NCI-H748 (cell line): ENCODE results near the gene EXOG.

Experiments used
- DNase-seq: peaks from one replicate; lab custom pipeline; 2025; ENCODE audit not compliant: unreplicated experiment; lab: John Stamatoyannopoulos, UW

EXOG gene

DNA sequence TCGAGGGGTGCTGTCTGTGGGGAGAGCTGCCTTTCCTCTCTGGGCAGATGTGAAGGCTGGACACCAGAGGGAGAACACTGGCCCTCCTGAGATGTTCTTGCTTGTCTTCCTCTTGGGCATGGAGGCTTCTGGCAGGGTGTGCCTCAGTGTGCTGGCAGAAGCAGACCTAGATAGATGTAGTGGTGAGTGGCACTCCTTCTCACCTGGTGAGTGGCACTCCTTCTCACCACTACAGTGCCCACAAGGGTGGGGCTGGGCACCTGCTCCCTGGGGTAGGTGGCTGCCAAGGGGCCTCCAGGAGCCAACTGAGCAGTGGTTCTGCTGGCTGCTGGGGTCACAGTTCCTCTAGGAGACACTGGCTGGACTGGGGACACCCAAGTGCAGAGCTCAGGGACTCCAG lies 23.8 kb upstream of the EXOG start:
- no peak for DNase-seq

DNA sequence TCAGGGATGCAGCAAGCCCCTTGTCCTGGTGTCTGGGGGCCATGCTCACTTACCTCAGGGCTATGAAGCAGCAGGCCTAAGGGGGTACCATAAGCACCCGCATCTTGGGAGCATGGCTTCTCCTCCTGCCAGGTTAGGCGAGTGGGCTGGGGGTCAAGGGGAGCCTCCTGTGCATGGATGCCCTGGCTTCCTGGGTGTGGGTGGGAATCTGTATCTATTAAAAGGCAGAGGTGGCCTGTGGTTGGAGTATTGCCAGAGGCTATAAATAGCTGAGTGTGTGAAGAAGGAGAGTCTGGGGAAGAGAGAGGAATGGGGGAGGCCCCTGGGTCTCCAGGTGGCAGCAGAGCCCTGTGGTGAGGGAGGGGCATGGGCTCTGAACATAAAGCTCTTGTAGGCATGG lies 22.9 kb upstream of the EXOG start:
- no peak for DNase-seq

DNA sequence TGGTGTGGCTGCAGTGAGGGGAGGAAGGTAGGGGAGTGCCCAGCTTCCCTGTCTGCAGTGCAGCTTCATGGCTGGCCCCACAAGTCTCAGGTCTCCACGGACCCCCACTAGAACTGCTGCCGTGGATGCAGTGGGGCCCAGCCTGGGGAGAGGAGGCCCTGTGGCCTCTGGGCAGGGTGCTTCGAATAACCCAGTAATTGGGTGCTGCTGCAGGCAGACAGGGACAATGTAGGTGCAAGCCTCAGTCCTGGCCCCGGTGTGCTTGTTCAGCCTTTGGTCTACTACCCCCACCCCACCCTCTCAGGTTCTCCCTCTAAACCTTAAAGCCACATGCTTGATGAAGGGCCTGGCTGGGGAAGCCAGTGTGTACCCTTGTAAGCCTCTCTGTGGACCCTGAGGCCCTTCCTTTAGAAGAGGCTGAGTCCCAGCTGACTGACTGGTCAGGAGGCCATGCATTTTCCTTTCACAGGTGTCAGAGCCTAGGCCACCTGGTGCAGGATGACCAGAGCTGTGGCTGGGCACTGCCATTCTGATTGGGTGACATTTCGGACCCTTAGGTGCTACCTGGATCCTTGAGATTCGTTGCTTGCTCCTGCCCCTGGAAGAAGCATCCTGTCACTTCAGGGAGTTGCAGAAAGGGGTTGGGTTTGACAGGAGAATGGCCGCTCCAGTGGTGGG lies 21.1 kb upstream of the EXOG start:
- no peak for DNase-seq

DNA sequence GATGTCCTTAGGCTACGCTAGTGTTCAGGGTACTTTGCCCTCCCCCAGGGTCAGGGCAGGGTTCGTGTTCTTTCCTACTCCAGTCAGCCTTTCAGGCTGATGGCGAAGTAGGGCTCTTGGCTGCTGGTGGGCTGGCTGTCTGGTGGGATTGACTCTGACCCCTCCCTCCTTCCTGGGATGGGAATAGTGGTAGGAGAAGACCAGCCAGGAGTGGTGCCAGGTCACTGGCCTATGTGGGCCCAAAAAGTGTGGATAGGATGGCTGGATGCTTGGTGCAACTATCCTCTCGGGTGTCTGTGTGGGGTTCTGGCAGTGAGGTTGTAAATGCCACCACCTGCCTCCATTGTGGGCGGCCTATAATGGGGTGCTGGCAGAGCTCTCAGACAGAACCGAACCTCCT lies 20.4 kb upstream of the EXOG start:
- no peak for DNase-seq

DNA sequence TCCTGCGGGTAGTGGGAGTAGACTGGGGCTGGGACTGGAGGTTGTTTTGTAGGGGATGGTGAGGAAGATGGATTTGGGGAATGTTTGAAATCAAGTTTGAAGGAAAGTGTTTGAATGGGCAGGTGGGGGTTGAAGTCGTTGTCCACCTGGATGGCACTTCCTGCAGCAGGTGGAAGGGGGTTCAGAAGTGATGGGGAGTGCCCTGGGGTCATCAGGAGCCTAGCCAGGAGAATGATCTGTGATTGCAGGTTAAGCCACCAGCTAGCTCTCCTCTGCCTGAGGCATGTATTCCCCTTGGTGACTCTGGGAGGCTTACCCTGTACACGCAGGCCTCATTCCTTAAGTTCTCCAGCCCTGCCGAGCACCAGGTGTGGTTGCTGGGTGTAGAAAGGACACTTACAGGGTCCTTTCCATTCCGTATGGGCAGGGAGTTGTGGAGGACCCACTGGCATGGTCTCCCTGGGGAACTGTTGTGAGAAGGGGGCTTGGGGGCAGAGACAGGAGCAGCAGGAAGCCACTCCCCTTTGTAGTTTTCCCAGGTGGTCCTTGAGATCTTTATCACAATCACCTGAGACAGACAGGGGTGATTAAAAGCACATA lies 19.9 kb upstream of the EXOG start:
- no peak for DNase-seq

DNA sequence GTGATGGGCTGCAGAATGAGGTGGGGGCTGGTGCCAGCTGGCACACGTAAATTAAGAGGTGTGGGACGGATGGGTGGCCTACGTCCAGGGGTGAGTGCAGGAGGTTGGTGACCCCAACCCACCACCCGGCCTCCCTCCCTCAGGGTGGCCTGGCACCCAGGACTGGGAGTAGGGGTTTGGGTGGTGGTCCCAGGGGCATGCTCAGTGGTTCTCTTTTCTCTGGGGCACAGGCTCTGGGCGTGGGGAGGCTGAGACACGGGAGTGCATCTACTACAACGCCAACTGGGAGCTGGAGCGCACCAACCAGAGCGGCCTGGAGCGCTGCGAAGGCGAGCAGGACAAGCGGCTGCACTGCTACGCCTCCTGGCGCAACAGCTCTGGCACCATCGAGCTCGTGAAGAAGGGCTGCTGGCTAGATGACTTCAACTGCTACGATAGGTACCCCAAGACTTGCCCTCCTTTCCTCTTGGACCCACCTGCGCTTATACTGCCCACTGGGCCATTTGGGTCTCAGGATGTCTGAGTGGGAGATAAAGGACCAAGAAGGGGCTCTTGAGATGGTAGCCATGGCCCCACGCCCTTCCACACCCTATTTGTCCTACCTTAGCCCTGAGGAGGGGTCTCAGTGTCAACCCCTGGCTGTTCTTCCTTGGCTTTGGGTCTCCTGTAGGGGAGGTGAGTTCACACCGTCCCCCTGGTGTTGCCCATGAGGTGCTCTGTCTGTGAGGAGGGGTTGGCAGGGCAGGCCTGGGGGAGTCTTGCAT lies 18.9 kb upstream of the EXOG start:
- no peak for DNase-seq

DNA sequence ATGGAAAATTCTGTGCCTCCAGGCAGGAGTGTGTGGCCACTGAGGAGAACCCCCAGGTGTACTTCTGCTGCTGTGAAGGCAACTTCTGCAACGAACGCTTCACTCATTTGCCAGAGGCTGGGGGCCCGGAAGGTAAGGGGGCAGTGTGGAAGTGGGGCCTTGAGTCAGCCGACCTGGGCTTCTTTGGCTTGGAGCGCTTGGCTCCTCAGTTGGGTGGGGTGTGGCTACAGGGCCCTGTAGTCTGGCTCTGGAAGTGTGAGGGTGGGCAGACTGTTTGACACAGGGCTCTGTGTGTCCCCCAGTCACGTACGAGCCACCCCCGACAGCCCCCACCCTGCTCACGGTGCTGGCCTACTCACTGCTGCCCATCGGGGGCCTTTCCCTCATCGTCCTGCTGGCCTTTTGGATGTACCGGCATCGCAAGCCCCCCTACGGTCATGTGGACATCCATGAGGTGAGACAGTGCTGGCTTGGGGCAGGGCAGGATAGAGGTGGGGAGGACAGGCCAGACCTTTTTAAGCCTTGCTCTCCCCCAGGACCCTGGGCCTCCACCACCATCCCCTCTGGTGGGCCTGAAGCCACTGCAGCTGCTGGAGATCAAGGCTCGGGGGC lies 18.2 kb upstream of the EXOG start:
- DNase-seq, result no peak

DNA sequence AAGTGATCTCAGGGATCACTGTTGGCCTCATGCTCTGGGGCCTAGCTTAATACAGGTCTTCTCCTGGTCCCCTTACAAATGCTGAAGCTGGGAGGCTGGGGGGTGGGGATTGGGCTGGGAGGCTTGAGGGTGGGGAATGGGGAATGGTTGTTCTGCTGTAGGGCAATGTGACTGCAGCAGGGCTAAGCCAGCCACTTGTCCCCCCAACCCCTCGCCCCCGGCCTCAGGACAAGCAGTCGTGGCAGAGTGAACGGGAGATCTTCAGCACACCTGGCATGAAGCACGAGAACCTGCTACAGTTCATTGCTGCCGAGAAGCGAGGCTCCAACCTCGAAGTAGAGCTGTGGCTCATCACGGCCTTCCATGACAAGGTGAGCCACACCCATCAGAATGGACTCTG lies 17.2 kb upstream of the EXOG start:
- no peak for DNase-seq

DNA sequence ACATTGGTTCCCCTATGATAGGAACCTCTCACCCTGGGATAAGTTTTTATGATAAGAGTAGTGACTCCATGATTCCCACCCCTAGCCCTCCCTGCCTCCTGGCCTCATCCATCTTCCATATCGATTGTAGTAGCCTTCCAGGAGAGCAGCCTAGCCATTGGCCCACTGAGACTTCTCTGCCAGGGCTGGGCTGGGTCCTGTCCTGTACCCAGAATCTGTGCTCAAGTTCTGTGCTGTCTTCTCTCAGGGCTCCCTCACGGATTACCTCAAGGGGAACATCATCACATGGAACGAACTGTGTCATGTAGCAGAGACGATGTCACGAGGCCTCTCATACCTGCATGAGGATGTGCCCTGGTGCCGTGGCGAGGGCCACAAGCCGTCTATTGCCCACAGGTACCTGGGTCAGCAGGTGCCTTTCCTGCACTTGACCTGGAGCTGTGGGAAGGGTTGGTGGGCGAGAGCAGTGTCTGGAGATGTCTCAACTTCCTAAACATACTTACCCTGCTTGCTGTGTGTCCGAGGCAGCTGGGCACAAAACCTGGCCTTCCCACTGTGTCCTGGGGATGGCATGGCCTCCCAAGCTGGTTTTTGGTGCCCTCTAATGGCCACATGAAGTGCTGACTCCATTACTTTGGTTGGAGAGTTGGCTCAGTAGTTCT lies 16.6 kb upstream of the EXOG start:
- peak; percentile 46 for DNase-seq

DNA sequence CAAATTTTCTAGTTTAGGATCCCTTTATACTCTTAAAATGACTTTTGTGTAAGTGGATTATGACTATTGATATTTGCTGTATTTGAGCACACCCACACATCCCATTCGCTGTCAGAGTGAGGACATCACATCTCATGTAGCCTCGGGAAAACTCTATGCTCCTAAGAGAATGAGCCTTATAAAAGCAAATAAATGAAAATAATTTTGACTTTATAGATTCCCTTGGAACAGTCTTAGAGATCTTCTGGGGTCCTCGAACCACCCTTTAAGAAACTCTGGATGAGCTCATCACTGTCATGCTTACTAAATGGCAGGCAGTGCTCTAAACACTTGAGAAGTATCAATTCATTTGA lies 16.1 kb upstream of the EXOG start:
- no peak for DNase-seq

DNA sequence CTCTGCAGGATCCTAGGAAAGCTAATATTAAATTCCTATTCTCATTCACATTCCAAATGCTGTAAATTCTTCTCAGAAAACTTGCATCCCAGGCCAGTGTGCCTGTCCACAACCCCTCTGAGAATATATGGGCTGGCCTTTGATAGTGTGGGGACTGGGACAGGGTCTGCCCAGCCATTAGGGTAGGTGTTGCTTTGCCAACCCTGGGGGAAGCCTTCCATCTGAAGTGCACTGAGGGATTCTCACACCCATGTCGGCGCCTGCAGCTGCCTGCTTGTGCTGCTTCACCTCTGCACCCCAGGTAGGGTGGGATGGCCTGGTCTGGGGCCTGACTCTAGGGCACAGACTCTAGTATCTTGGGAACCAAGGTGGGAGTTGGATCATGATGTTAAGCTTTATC lies 15.2 kb upstream of the EXOG start:
- DNase-seq, result no peak

DNA sequence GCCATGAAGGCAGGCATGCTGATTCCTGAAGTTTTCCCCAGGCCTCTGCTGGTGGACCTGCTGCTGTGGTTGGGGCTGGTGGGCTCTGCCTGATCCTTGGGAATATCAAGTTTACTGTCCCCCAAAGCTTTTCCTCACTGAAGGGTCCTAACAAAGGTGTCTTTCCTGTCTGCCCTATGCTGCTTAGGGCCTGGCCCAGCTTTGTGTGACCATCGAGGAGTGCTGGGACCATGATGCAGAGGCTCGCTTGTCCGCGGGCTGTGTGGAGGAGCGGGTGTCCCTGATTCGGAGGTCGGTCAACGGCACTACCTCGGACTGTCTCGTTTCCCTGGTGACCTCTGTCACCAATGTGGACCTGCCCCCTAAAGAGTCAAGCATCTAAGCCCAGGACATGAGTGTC lies 13.2 kb upstream of the EXOG start:
- no peak for DNase-seq

DNA sequence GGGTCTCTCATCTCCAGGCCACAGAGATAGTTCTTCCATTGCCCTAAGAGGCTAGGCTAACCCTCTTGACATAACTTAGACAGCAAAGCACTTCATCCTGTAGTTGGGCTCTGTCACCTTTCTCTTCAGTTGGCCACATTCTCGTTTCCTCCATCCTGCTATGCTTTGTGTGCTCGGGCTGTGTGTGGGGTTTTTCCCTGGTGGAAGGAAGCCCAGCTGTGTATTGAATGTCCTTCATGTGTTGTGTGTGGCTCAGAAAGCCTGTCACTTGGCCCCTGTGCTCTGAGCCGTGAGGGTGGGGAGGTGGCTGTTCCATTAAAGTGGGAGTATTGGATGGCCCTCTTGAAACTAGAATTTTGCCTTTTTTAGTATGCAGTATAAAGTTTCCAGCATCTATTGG lies 8.8 kb upstream of the EXOG start:
- no peak for DNase-seq

DNA sequence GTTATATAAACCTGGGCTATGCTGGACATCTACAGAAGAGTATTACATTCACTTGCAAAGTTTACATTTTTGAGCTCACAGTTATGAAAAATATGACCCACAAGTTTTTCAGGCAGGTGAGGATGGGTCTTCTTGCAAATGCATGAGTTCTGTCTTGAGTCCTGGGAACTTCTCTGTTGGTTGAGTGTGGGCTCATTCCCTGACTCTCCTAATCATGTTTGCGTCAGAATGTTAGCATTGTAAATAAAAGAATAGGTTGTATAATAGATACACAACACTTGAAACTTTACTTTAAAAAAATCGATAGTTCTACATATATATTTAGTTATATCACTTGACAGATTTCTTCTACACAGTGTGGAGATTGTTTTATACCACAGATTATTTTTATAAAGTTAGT lies 7.2 kb upstream of the EXOG start:
- no peak for DNase-seq

DNA sequence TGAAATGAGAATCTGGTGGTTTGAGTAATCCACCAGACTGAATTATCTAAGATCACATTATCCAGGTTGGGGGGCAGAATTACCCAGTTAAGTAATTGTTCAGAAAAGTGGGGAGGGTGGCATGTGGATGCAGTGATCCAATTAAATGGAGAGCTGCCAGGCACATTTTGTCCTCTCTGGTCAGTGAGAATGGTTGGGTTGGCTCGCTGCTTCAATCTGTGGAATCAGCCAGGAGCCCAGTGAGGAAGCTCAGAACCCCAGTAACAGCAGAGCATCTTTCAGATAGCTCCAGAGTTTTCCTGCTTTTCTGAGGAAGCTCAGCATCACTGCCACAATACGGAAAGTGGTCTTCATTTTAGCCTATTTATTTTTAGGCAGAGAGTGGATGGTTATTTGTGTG lies 6.4 kb upstream of the EXOG start:
- no peak for DNase-seq

DNA sequence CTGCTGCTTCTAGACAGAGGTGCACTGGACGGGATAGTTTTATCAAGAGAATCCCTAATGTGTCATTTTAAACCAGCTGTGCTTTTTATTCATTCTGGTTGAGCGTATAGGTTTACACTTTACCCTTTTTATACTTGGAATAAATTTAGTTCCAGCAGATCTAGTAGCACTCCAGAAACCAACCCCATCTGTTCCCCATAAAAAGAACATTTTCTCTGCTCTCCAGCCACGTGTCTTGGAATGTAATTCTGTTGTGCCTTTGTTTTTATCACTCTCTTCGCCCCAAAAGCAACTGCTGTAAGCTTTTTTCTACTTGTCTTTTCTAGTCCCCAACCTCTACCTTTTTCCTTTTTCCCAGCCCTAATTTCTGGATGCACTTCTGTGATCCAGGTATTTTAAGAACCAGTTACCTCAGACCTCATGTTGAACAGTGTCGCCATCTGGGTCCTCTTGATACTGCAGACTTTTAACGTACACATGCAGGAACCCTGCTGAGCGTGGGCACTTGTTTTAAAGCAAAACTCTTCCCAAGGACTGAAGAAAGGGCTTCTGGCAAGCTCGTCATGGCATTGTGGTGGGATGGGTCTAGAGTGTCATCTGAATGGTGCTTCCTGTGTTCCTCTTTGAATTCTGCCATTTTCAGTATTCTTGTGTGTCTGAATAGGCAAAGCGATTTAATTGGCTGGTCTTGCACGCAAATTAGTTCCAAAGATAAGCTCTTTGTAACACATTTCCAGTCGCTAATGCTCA lies 5.7 kb upstream of the EXOG start:
- DNase-seq, result no peak

DNA sequence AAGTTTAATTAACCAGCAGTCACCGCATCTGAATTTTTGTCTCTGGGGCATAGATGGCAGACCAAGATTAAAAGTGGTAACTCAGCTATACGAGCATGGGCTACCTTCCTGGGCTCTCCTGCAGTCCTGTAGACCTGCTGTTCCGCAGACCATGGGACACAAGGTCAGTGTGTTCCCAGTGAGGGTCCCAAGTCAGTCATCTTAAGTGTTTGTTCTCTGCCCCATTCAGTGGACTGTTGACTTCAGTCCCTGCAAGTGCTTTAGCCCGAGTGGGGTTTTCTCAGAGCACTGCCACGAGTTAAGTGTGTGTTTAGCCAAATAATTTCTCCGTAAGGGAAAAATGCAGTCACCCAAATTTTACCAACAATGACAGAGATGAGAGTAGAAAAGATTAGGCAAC lies 4.9 kb upstream of the EXOG start:
- DNase-seq, result no peak

DNA sequence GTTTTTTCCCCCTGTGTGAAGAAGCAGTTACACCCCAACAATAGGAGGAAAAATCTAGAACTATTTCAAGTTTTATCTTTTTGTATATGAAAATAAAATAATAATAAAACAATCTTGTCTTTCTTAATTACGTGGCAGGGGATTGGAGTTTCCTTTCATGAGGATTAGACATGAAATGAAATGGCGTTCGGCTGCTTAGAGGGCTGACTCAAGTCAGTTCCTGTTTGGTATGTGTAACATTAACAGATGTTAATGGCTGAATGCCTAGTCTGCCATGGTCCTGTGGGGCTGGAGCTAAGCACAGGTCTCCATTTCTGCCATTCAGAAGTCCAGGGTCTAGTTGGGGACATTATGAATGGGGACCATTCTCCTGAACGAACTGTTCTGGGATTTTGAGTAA lies 3.1 kb upstream of the EXOG start:
- no peak for DNase-seq

DNA sequence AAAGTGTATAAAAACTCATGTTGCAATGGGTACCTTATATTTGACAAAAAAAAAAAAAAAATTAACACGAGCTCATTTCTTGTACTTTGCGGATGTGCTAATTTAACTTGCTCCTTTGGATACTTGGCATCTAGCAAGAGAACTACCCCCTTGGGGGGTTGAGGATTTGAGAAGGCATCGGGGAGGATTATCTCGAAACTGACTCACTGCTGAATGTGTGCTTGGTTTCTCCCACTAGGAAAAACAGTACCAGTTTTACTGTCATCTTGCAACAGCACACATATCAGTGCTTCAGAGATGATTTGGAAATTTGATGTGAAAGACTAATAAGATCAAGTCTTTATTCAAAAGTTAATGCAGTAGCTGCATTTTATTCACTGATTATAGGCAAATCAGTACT lies 891 bp downstream of the EXOG start:
- DNase-seq, result no peak

DNA sequence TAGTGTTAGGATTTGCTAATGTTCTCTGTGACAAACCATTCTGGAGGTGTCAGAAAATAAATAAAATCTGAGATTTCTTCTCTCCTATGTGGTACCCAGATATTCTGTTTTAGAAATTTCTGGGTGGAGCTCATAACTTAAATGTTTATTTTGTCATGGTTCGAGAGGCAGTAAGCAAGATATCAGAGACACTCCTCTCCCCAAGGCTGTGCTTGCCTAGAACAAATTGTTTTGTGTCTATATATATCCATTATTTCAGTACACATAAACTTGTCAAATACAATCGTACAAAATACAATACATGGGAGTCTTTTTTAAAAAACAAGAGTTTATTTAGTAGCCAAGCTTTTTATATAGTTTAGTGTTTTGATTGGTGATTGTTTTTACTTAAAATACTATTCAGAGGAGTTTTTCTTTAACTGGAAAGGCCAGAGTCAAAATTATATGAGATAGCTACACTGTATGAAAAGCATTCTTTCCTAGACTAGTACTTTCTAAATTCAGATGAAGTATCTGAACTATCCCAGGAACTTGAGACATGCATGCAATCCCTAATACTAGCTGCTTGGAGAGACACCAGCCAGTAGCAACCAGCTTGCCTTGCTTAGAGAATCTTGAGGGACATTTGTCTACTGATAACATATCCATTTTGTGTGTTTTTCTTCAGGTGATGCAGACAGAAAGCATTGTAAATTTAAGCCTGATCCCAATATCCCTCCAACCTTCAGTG lies 4.7 kb downstream of the EXOG start:
- no peak for DNase-seq
